ENCODE data around the gene ZNF385A.

Gene ZNF385A

DNA sequence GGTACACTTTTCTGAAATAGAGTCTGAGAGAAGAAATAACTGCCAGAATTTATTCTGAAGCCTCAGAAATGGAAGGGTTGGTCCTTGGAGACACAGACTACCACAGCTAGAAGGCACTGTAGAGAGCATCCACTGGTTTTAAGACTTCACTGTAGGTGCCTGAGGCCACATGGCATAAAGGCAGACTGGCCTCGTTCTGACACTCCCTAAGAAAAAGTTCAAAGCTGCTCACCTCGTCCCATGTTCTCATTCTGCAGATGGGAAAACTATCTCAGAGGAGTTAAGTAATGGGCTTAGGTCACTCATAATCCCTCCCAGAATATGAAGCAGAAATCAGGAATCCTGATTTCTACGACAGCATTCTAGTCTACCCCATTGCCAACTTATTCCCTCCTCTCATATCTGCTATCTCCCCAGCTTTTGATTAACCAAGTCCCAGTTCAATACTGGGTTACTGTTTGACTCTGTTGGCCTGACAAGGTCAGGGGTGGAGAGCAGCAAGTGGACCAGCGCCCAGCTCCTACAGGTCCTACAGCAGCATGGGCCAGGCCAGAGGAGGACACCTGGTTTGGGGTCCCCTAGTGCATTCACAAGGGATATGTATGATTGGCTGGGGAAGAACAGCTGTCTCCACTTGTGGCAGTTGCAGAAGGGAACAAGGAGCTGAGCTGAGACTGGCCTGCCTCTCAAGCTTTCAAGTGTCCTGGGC is 30.8 kb upstream of the ZNF385A start:
- DNase-seq, result no peak

DNA sequence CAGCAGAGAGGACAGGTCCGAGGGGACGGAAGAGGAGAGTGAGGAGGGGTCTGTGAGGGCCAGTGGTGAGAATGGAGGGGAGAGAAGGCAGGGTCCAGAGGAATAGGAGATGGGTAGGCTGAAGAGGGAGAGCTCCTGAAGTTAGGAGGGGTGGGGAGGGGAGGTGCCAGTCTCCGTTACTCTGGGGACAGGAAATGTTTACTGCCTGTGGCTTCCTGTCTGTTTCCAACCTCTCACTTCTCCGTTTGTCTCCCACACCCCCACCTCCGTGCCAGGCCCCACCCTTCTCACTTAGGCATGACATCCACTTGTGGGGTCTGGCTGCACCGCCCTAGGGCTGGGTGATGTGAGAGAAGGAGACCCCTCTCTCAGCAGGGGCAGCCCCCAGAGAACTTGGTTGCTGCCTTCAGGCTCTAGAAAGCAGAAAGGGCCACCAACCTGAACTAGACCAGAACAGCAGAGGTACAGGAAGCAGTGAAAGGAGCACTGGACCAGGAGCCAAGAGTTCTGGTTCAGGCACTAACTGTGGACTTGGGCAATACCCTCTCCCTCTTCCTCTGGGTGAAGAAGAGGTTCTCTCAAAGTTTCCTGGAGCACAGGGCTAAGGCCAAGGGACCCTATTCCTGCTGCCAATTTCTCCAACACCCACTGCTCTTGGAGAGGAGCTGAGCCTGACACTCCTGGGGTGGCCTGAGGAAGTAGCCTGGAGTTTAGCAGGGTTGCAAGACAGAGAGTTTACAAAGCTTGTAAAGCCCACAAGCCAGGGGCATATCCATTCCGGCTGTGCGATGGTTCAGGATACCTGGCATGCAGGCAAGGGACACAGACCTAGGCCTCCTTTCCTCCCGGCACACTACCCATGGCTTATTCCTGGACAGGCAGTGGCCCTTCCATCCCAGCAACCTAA is 29.0 kb upstream of the ZNF385A start:
- peak; percentile 80 for DNase-seq

DNA sequence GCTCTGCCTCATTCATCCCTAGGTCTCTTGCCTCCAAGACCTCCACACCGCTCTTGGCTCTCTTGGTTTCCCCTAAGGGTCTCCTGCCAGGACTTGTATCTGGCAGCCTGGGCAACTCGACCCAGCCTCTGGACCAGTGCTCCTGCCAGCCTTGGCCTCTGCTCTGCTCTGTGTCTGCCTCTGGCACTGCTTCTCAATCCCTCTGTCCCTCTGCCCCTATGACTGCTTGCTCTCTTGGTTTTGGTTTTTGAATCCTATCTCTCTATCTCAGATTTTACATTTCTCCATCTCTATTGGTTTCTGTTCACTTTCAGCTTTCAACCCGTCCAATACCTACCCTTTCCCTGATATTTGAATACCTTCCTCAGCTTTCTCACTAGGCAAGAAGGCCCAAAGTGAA is 28.3 kb upstream of the ZNF385A start:
- no peak for DNase-seq

DNA sequence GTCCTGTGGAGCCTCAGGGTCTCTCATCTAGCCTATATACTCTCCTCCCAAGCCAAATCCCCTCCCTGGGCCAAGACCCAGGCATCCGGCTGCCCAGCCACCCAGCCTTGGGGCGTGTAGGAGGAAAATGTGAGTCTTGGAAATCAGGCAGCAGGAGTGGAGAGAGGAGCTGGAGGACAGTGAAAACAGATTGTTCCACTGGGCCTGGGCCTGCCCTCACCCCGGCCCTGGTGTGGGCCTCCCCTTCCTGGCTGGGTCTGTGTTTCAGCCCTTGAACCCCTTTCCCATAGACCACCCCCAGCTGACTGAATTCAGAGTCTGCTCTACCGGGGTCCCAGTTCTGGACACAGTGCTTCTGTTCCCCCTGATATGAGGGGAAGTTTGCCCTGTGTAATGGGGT is 27.8 kb upstream of the ZNF385A start:
- DNase-seq, result no peak

DNA sequence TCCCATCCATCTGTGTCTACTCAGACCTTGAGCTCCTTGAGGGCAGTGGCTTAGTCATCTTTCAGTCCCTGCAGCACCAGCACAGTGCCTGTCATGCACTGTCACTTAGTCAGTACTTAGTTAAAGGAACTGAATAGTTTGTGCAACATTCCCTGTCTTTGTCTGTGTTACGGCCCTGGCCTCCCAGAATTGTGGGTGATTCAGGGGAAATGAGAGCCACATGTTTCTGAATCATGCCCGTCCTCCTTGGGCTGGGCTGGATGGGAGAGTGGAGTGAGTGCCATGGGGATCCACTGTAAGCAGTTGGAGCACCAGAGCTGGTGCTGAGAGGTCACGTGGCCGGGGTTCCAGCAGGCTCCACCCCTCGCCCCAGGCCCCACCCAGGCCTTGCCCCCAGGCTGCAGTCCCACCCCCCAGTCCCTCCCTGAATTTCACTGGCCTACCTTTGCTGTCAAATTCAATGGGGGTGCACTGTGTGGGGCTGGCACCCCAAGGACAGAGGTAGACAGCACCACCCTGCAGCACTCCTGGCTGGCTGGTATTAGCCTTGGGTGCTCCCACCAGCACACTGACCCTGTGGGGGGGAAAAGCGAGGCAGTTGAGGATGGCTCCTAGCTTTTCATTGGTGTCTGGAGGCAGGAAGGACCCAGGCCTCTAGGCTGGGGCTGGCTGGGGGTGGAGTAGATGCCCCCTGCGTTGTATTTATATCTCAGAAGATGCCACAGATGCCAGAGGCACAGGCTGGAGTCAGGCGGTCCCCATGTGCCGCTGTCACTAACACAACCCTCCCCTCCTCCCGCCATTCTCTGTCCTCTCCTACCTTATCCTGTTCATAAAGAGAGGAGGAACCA is 27.1 kb upstream of the ZNF385A start:
- peak; percentile 62 for DNase-seq

- no peak for DNase-seq
Measured at GRCh38 chr12:54409267-54409666, 24.7 kb upstream of the ZNF385A start.

- no peak for DNase-seq
Measured at GRCh38 chr12:54407183-54407905, 22.8 kb upstream of the ZNF385A start.

GRCh38 chr12:54405573-54405972 is 21.0 kb upstream of the ZNF385A start:
- no peak for DNase-seq

GRCh38 chr12:54405106-54405505 is 20.6 kb upstream of the ZNF385A start:
- no peak for DNase-seq

- DNase-seq, result peak; percentile 61
Measured at GRCh38 chr12:54404061-54405004, 19.8 kb upstream of the ZNF385A start.

GRCh38 chr12:54401119-54401518 is 16.6 kb upstream of the ZNF385A start:
- no peak for DNase-seq

DNA sequence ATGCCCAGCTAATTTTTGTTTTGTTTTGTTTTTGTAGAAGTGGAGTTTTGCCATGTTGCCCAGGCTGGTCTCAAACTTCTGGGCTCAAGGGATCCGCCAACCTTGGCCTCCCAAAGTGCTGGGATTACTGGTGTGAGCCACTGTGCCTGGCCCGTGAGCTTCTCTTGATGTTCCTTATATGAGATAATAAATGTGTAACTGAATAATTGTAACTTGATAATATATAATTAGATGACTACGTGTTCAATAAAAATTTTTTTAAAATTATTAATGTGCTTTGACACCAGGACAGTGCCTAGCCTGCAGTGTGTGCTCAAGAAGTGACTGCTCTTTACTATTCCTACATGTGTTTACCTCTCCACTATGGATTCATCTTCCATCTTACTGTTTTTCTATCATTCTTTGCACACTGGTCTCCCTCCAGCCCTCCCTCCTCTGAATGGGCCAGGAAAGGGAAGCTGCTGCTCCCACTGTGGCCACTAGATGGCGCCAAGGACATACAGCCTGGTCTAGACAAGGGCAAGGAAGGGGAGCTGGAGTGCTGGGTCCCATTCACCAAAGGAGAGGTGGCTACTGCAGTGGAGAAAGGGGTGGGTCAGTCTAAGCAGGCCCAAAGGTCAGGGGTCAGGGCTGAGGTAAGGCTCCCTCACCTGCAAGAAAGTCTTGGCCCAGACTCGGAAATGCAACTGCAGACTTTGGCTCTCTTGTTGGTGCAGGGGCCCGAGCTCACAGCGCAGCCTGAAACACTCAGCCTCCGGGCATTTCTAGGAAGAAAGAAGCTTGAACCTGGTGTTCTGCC is 14.7 kb upstream of the ZNF385A start:
- peak; percentile 86 for DNase-seq

GRCh38 chr12:54398218-54398617 is 13.7 kb upstream of the ZNF385A start:
- no peak for DNase-seq

GRCh38 chr12:54397157-54397556 is 12.6 kb upstream of the ZNF385A start:
- DNase-seq, result no peak

DNA sequence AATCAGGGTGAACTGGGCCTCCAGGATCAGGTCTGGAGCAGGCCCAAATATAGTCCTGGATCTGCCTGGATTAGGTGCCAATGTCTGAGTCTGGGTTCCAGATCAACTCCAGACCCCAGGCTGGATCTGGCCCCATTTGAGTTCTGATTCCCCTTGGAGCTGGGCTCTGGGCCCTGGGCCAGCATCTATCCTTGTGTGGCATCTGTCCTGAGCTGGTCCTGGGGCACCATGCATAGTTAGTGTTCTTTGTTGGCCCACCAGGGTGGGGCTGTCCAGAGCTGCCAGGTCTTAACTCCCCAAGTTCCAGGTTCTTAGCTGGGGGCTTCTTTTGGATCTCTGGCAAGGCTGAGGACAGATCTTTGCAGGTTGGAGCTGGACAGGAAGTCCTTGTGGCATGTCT is 11.0 kb upstream of the ZNF385A start:
- DNase-seq, result no peak

DNA sequence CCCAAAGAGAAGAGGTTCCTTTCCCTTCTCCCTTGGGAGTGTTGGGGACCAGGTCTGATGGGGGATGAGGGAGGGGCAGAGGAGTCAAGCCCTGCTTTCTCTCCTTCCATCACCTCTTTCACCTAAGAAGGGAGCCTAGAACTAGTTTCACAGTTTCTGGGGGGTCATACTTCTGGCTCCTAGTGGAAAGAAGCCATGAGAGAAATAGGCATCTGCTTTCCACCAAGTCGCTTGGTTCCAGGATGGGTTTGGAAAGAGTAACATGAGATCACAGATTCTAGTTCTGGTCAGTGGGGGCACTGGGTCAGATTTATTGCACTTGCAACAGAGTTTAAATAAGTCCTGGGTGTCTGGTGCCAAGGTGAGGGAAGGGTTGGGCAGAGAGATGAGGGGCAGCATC is 10.5 kb upstream of the ZNF385A start:
- no peak for DNase-seq

- DNase-seq, result peak; percentile 52
Measured at GRCh38 chr12:54394281-54394719, 9.8 kb upstream of the ZNF385A start.

- no peak for DNase-seq
Measured at GRCh38 chr12:54393743-54394142, 9.2 kb upstream of the ZNF385A start.

DNA sequence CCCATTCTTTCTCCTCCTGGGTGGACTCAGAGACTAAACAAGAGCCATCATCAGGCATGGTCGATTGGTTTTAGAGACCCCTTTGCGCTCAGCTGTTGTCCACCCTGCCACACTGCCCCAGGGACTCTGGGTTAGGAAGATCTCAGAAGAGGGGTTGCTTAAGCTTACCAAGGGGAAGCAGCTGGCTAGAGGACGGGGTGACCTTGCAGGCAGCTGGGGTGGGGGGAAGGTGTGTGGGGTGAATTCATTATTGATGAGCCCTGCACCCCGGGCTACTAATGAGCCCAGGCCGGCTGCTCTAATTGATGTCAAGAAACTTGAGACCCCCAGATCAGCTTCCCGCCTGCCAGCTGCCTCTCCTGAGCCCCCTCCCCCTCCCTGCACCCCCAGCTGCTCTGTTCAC is 8.7 kb upstream of the ZNF385A start:
- DNase-seq, result no peak

DNA sequence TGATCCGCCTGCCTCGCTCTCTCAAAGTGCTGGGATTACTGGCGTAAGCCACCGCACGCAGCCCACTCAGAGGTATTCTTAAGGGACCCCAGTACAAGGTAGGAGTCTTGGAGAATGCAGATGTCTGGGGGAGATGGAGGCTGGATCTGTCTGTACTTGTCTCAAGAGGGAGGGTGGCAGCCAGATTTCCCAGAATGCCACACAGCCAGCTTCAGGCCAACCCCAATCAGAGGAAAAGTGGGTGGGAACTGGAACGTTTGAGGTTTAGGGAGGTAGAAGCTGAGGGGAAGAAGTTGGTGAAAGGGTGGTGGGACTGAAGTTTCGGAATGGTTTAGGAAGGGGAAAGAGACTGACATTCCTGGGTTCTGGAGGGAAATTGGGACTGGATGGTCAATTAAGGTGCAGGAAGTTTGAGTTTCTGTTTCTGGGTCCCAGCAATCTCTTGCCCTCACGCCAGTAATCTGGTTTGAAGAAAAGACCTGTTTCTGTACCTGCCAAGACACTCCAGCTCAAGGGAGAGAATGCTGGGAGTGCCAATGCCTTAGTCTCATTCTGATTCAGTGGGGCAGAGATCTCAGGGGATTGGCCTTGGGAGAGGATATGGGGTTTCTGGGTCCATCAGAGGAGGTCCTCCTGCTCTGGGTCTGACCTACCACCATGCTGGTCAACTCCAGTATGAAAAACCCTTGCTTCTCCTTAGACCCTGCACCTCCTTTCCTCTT is 8.1 kb upstream of the ZNF385A start:
- no peak for DNase-seq

Measured in activated CD4-positive, alpha-beta T cell treated with anti-CD3 and anti-CD28 coated beads, Interleukin-2, amount 50 U/mL, for 16 hours (primary cell).